ENCODE results near the gene FEV. TPM values are rescaled to one million over a fixed set of nuclear protein-coding genes. Genes with fewer than 3 reads are reported as not detected.

Gene FEV
- polyA plus RNA-seq, 1 donor from 2014 or later = not detected

GRCh38 chr2:218984239-218985020 is 554 bp downstream of the FEV start:
- Histone ChIP-seq H3K4me3 (ENCODE audit: low read length) (peak overlapping the region; percentile 55), H3K27ac (ENCODE audit: low read length) (no peak overlapping the region), H3K9me2 (ENCODE audit: insufficient read depth, low read length) (no peaks in the 10 kb centered on the region), H2AFZ (ENCODE audit: low read depth, low read length) (no peak overlapping the region), H3K36me3 (ENCODE audit: insufficient read depth, low read length) (no peaks in the 10 kb centered on the region), H3K79me2 (replicated peaks; ENCODE audit: insufficient read depth, low read length) (no peaks in the 10 kb centered on the region), H3F3A (ENCODE audit: insufficient read depth, low read length, poor library complexity, severe bottlenecking) (no peaks in the 10 kb centered on the region), H4K20me1 (ENCODE audit: insufficient read depth) (no peaks in the 10 kb centered on the region), H3K9me3 (ENCODE audit: low read length) (no peaks in the 10 kb centered on the region), H3K4me2 (ENCODE audit: low read length) (no peak overlapping the region), H3K9ac (ENCODE audit: low read length) (no peak overlapping the region), H3K27me3 (ENCODE audit: insufficient read depth, low read depth, low read length) (peaks cover 98% of the 10 kb centered on the region)
- TF ChIP-seq RAD21 (conservative IDR thresholded peaks at IDR 0.05) = no peak
- TF ChIP-seq POLR2AphosphoS5 (IDR thresholded peaks at IDR 0.05) = no peak
- no peak for TF ChIP-seq CTCF (IDR thresholded peaks at IDR 0.05; ENCODE audit: poor library complexity, severe bottlenecking)
- no peak for TF ChIP-seq MXI1 (conservative IDR thresholded peaks at IDR 0.05; ENCODE audit: poor library complexity, severe bottlenecking)
- no peak for TF ChIP-seq TAF1 (IDR thresholded peaks at IDR 0.05; ENCODE audit: low read depth)
- no peak for TF ChIP-seq REST (IDR thresholded peaks at IDR 0.05; ENCODE audit: borderline replicate concordance)
- TF ChIP-seq SMC3 (conservative IDR thresholded peaks at IDR 0.05; ENCODE audit: poor library complexity) = no peak
- TF ChIP-seq EP300 (conservative IDR thresholded peaks at IDR 0.05; ENCODE audit: poor library complexity, severe bottlenecking) = no peak
- TF ChIP-seq EZH2 (IDR thresholded peaks at IDR 0.05; ENCODE audit: borderline replicate concordance, insufficient read depth, low read length, poor library complexity, severe bottlenecking) = peak; percentile 89

- Histone ChIP-seq H3K9ac (ENCODE audit: low read length) (no peak overlapping the region), H3F3A (ENCODE audit: insufficient read depth, low read length, poor library complexity, severe bottlenecking) (no peaks in the 10 kb centered on the region), H3K9me2 (ENCODE audit: insufficient read depth, low read length) (no peaks in the 10 kb centered on the region), H3K27ac (ENCODE audit: low read length) (no peak overlapping the region), H3K27me3 (ENCODE audit: insufficient read depth, low read depth, low read length) (peaks cover 95% of the 10 kb centered on the region), H3K9me3 (ENCODE audit: low read length) (no peaks in the 10 kb centered on the region), H4K20me1 (ENCODE audit: insufficient read depth) (no peaks in the 10 kb centered on the region), H3K4me3 (ENCODE audit: low read length) (peak overlapping the region; percentile 55), H2AFZ (ENCODE audit: low read depth, low read length) (no peak overlapping the region), H3K79me2 (replicated peaks; ENCODE audit: insufficient read depth, low read length) (no peaks in the 10 kb centered on the region), H3K4me2 (ENCODE audit: low read length) (no peak overlapping the region), H3K36me3 (ENCODE audit: insufficient read depth, low read length) (no peaks in the 10 kb centered on the region)
- no peak for TF ChIP-seq TAF1 (IDR thresholded peaks at IDR 0.05; ENCODE audit: low read depth)
- TF ChIP-seq MXI1 (conservative IDR thresholded peaks at IDR 0.05; ENCODE audit: poor library complexity, severe bottlenecking) = no peak
- TF ChIP-seq SMC3 (conservative IDR thresholded peaks at IDR 0.05; ENCODE audit: poor library complexity) = no peak
- no peak for TF ChIP-seq REST (IDR thresholded peaks at IDR 0.05; ENCODE audit: borderline replicate concordance)
- no peak for TF ChIP-seq EP300 (conservative IDR thresholded peaks at IDR 0.05; ENCODE audit: poor library complexity, severe bottlenecking)
- TF ChIP-seq EZH2 (IDR thresholded peaks at IDR 0.05; ENCODE audit: borderline replicate concordance, insufficient read depth, low read length, poor library complexity, severe bottlenecking) = no peak
- TF ChIP-seq CTCF (IDR thresholded peaks at IDR 0.05; ENCODE audit: poor library complexity, severe bottlenecking) = no peak
- no peak for TF ChIP-seq RAD21 (conservative IDR thresholded peaks at IDR 0.05)
Measured at GRCh38 chr2:218983934-218984238, 1.1 kb downstream of the FEV start.
